ENCODE data around the gene PIGS. TPM values are rescaled to one million over a fixed set of nuclear protein-coding genes. Genes with fewer than 3 reads are reported as not detected.

PIGS gene
- total and polyA plus RNA-seq, 2 of the 13 experiments (the other 11 are each of a cell fraction or from before 2014, with no cell fraction given): 31.7 to 42.6 TPM

GRCh38 chr17:28615260-28615940 is 44.1 kb upstream of the PIGS start (continued):
- TF ChIP-seq ZFAT (CRISPR knock-in tag; conservative IDR thresholded peaks at IDR 0.05) (no peak), ETS1 (CRISPR knock-in tag; IDR thresholded peaks at IDR 0.05) (no peak)

- intact Hi-C loops (cut with micrococcal nuclease; ENCODE audit: unreplicated experiment) (loop anchor here (1.0 to 2.0 kb wide), 2 partner anchors 65 to 120 kb away; no protein-coding TSS in a partner anchor), in situ Hi-C loops (cut with HindIII; ENCODE audit: extremely low pct_ligation_motif_present, low pct_unique_long_range_greater_than_20kb) (loop anchor here (5.0 kb wide), 1 partner anchor 122 kb away; no protein-coding TSS in a partner anchor)
- ChIA-PET POLR2A (no interaction called here), CTCF (ENCODE audit: low intra/inter-chr PET ratio, low total read pairs) (interaction anchor here (0.8 to 1.3 kb wide), 3 partner anchors 66 to 120 kb away, joined by 4 to 5 read pairs (median 5); no protein-coding TSS in a partner anchor)
- Histone ChIP-seq H3K4me3 (replicated peaks in 1 of 3; ENCODE audit: insufficient read depth in 1 of 3, low read depth in 2 of 3, low read length in 3 of 3) (no peak within 1 kb of the TSS), H3K4me2 (ENCODE audit: low read depth, low read length) (no peak within 1 kb of the TSS), H3K36me3 (replicated peaks in 1 of 2; ENCODE audit: control insufficient read depth in 1 of 2, insufficient read depth in 2 of 2, low read length in 2 of 2) (peaks cover 34 to 52% of the 10 kb centered on the region in 2 experiments), H3K27me3 (ENCODE audit: control insufficient read depth in 1 of 2, insufficient read depth in 2 of 2, low read length in 2 of 2) (no peaks in the 10 kb centered on the region), H2AFZ (ENCODE audit: low read length) (no peak within 1 kb of the TSS), H3K9ac (ENCODE audit: insufficient read depth, low read depth, low read length) (no peak within 1 kb of the TSS), H4K20me1 (ENCODE audit: insufficient read depth, low read length) (no peaks in the 10 kb centered on the region), H3K27ac (ENCODE audit: extremely low read length, insufficient read depth, low read length) (no peak within 1 kb of the TSS), H3K79me2 (ENCODE audit: insufficient read depth, low read length) (no peaks in the 10 kb centered on the region), H3K9me3 (ENCODE audit: low read length) (no peaks in the 10 kb centered on the region), H3K4me1 (ENCODE audit: insufficient read depth, low read length) (no peaks in the 10 kb centered on the region)
- DNase-seq (ENCODE audit: low spot score) (no peak), FAIRE-seq (no peak), ATAC-seq (peak; percentile 28; the same call in 2 of the 3 replicates)
- no peak for TF ChIP-seq ZBTB44 (CRISPR knock-in tag; IDR thresholded peaks at IDR 0.05)
- TF ChIP-seq ZFP36L1 (CRISPR knock-in tag; IDR thresholded peaks at IDR 0.05): no peak
- no peak for TF ChIP-seq ZFP82 (CRISPR knock-in tag; IDR thresholded peaks at IDR 0.05; ENCODE audit: borderline replicate concordance)
- TF ChIP-seq RFX5 (IDR thresholded peaks at IDR 0.05; ENCODE audit: low read depth, low read length): no peak
- TF ChIP-seq ARNT2 (CRISPR knock-in tag; IDR thresholded peaks at IDR 0.05; ENCODE audit: low read depth): no peak
- TF ChIP-seq KMT2B (CRISPR knock-in tag; IDR thresholded peaks at IDR 0.05): no peak
- no peak for TF ChIP-seq FOXJ3 (CRISPR knock-in tag; IDR thresholded peaks at IDR 0.05; ENCODE audit: borderline replicate concordance)
- BruUV-seq (replicated peaks): no TSS peak
- WGBS (ENCODE audit: low lambda C conversion rate): 92% methylated on average over 4 of the region's 5 CpGs
Measured at GRCh38 chr17:28613931-28614381, 42.6 kb upstream of the PIGS start, which contains the start of gene RSKR. Gene RSKR, minus strand, starts transcription at chr17:28614185. Its CDS starts 24 bp downstream, at chr17:28614161.
